Measurements from ENCODE around the gene GHR.

Gene GHR

DNA sequence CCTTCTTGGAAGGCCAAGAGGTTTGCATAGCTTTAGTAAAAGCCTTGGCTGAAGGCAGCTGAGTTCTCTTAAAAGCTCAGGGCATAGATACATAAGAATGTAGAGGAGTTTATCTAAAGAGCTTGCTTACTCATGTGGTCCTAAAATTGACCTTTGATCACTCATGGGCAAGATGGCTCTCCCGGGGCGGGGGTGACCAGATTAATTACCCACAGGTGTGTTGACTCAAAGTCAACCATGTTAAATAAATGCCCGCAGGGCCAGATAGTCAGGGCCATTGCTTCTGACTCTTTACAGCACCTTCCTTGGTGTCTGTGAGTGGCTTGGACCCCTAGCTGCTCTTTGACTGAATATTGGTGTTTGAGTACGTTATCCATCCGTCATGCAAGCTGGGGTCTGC is 33.1 kb upstream of the GHR start:
- TF ChIP-seq, protein P1, sequence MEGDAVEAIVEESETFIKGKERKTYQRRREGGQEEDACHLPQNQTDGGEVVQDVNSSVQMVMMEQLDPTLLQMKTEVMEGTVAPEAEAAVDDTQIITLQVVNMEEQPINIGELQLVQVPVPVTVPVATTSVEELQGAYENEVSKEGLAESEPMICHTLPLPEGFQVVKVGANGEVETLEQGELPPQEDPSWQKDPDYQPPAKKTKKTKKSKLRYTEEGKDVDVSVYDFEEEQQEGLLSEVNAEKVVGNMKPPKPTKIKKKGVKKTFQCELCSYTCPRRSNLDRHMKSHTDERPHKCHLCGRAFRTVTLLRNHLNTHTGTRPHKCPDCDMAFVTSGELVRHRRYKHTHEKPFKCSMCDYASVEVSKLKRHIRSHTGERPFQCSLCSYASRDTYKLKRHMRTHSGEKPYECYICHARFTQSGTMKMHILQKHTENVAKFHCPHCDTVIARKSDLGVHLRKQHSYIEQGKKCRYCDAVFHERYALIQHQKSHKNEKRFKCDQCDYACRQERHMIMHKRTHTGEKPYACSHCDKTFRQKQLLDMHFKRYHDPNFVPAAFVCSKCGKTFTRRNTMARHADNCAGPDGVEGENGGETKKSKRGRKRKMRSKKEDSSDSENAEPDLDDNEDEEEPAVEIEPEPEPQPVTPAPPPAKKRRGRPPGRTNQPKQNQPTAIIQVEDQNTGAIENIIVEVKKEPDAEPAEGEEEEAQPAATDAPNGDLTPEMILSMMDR (IDR thresholded peaks at IDR 0.05; ENCODE audit: low read depth, low read length): no peak
- no peak for DNase-seq
- Histone ChIP-seq H3K9me3 (ENCODE audit: severe bottlenecking) (no peaks in the 10 kb centered on the region), H3K27me3 (ENCODE audit: insufficient read depth, low read depth, severe bottlenecking) (peaks cover 15% of the 10 kb centered on the region), H3K27ac (no peak overlapping the region), H3K4me3 (ENCODE audit: low read depth, low read length) (no peak overlapping the region), H3K36me3 (no peaks in the 10 kb centered on the region)

DNA sequence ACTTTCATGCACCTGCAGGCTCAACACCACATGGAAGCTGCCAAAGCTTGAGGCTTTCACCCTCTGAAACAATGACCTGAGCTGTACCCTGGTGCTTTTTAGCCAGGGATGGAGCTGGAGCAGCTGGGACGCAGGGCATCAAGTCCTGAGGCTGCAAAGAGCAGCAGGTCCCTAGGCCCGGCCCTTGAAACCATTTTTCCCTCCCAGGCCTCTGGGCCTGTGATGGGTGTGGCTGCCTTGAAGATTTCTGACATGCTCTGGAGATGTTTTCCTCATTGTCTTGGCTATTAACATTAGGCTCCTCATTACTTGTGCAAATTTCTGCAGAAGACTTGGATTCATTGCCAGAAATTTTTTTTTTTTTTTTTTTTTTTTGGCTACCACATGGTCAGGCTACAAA is 30.3 kb upstream of the GHR start:
- Histone ChIP-seq H3K27ac (no peak overlapping the region), H3K36me3 (no peaks in the 10 kb centered on the region), H3K27me3 (ENCODE audit: insufficient read depth, low read depth, severe bottlenecking) (peaks cover 6% of the 10 kb centered on the region), H3K4me3 (ENCODE audit: low read depth, low read length) (no peak overlapping the region), H3K9me3 (ENCODE audit: severe bottlenecking) (no peaks in the 10 kb centered on the region)
- TF ChIP-seq, protein P1 (IDR thresholded peaks at IDR 0.05; ENCODE audit: low read depth, low read length): no peak
- DNase-seq: no peak

DNA sequence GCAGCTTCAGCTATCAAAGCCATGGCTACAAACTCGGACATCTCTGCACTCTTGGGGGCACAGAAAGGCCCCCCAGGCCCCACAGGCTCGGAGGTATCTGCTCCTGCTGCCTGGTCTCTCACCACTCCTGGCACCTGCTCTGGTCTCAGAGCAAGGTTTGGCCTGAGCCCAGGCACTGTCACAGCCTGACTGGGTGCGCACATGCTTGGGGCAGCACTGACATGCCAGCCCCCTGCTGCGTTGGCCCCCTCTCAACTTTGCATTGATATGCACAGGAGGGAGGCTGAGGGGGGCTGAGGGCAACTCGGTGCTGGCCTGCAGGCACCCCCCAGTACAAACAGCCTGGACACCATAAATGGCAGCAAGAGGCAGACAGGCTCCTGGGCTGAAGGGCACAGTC is 27.1 kb upstream of the GHR start:
- peaks cover 15% of the 10 kb centered on the region for H3K27me3 ChIP-seq (ENCODE audit: insufficient read depth, low read depth, severe bottlenecking)
- no peak overlapping the region for H3K4me3 ChIP-seq (ENCODE audit: low read depth, low read length)
- DNase-seq: no peak
- H3K36me3 ChIP-seq: no peaks in the 10 kb centered on the region
- H3K9me3 ChIP-seq (ENCODE audit: severe bottlenecking): no peaks in the 10 kb centered on the region
- TF ChIP-seq, protein P1 (IDR thresholded peaks at IDR 0.05; ENCODE audit: low read depth, low read length): no peak
- no peak overlapping the region for H3K27ac ChIP-seq

DNA sequence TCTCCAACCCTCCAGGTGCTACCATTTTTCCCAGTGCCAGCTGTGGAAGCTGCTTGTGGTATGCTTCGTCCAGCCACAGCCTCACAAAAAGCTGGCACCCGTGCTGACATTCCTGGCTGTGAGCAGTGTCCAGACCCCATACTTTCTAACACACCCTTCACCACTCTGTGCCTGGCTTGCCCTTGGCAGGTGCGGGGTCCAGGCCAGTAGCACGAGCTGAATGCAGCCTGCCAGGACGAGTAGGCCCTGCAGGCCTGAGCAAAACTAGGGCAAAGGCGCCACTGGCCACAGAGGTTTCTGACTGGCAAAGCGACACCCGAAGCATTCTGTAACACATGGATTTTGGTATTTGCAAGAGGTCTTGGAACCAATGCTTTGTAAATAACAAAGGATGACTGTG is 26.0 kb upstream of the GHR start:
- TF ChIP-seq, protein P1 (IDR thresholded peaks at IDR 0.05; ENCODE audit: low read depth, low read length): no peak
- Histone ChIP-seq H3K27ac (no peak overlapping the region), H3K9me3 (ENCODE audit: severe bottlenecking) (no peaks in the 10 kb centered on the region), H3K4me3 (ENCODE audit: low read depth, low read length) (no peak overlapping the region), H3K27me3 (ENCODE audit: insufficient read depth, low read depth, severe bottlenecking) (peaks cover 15% of the 10 kb centered on the region), H3K36me3 (no peaks in the 10 kb centered on the region)
- DNase-seq: no peak

DNA sequence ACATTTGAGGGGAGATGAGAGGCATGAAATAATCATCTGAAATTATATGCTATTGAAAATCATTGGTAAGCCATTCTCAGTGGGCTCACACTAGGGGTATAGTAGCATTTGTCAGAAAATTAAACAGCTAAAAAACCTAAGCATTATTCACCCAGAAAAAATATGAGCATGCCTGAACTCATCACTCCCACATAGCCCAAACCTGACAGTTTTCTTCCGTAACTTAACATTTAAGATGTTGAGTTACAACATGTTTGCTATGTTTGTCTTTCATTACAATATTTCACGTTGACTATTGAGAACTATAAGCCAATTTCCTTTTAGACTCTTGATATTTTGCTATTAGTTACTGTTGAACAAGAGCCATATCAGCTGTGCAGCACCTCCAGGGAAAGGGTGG is 23.5 kb upstream of the GHR start:
- DNase-seq: no peak
- TF ChIP-seq, protein P1 (IDR thresholded peaks at IDR 0.05; ENCODE audit: low read depth, low read length): no peak
- Histone ChIP-seq H3K4me3 (ENCODE audit: low read depth, low read length) (no peak overlapping the region), H3K9me3 (ENCODE audit: severe bottlenecking) (no peaks in the 10 kb centered on the region), H3K27ac (no peak overlapping the region), H3K27me3 (ENCODE audit: insufficient read depth, low read depth, severe bottlenecking) (peaks cover 19% of the 10 kb centered on the region), H3K36me3 (no peaks in the 10 kb centered on the region)

DNA sequence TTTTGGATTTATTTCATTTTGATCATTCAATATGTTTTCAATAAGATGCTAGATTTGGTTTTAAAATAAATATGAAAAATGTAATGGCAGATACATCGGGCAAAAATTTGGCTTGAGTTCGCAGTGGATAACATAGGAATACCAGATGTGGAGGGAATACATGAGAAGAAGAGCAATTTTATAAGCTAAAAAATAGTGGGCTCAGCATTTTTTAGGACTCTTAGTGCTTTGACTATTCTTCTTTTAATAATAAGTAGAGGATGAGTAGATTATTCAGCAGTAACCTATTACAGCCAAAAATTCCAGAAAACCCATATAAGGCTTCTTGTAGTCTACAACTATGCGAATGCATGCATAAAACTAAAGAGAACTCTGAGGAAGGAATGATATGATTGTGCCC is 22.8 kb upstream of the GHR start:
- Histone ChIP-seq H3K4me3 (ENCODE audit: low read depth, low read length) (no peak overlapping the region), H3K27me3 (ENCODE audit: insufficient read depth, low read depth, severe bottlenecking) (peaks cover 22% of the 10 kb centered on the region), H3K9me3 (ENCODE audit: severe bottlenecking) (no peaks in the 10 kb centered on the region), H3K36me3 (no peaks in the 10 kb centered on the region), H3K27ac (no peak overlapping the region)
- TF ChIP-seq, protein P1 (IDR thresholded peaks at IDR 0.05; ENCODE audit: low read depth, low read length): no peak
- DNase-seq: no peak
